ENCODE results near the gene KPTN. TPM values are rescaled to one million over a fixed set of nuclear protein-coding genes. Genes with fewer than 3 reads are reported as not detected.

KPTN gene
- total and polyA plus RNA-seq, 4 donors, result 2.3 to 6.0 (median 4.0) TPM

DNA sequence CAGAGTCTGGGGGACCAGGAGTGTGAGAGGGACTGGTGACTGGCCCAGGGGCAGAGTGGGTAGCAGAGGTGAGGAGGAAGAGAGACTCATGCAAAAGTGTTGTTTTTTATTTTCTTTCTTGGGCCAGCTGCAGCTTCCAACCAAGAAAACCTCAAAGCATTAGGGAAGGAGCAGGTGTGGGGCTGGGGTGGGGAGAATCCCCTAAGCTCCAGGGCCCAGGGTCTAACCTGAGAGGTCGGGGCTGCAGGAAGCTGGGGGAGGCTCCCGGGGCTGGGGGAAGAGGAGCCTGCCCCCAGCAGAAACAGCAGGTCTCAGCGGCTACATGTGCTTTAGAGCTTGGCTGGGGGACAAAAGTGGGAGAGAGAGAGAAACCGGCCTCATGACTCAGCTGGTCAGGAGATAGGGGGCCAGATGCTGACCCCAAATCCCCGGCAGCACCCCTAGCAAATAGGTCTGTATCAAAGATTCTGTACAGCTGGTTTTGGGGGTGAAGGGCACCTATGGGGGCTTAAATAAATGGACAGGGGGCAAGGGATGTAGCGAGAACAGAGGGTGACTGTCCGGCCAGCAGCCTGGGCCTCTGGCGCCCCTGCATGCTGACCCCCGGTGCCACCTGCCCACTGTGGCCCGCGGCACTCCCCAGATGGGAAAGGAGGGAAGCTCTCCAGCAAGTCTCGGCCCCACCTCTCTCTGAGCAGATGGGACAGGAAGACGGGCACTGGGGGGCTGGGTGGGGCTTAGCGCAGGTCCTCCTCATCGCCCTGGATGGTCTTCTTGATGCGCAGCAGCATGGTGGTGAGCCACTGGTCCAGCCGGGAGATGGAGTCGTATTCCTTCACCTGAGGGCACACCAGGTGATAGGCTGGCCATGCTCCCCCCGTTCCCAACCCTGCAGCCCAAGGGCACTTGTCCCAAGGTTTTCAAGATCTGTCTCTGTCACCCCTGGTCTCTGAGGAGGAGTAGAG lies 3.8 kb upstream of the KPTN start:
- DNase-seq (ENCODE audit: low spot score), result no peak

More for the DNA sequence above, 3.8 kb upstream of the KPTN start:
- peaks cover 19 to 52% (median 23%) of the 10 kb centered on the region in 4 donors for H3K36me3 ChIP-seq (ENCODE audit: control insufficient read depth in 4 of 4, insufficient read depth in 3 of 4, low read depth in 1 of 4, low read length in 3 of 4)
- H3K27ac ChIP-seq (ENCODE audit: low read depth in 1 of 2, low read length in 2 of 2), result no peak overlapping the region
- peaks cover 0 to 7% (median 2%) of the 10 kb centered on the region in 4 donors for H3K4me1 ChIP-seq (ENCODE audit: control insufficient read depth in 4 of 4, insufficient read depth in 4 of 4, low read length in 3 of 4)
- 90% methylated on average over 19 of the region's 19 CpGs for WGBS
- no peak for TF ChIP-seq FOXA1 (IDR thresholded peaks at IDR 0.05)
- TF ChIP-seq RXRA (IDR thresholded peaks at IDR 0.05), result no peak
- no peak for TF ChIP-seq SP1 (IDR thresholded peaks at IDR 0.05)
- TF ChIP-seq EGR1 (IDR thresholded peaks at IDR 0.05; ENCODE audit: low read depth in 2 of 2), result no peak
- TF ChIP-seq, protein P1, sequence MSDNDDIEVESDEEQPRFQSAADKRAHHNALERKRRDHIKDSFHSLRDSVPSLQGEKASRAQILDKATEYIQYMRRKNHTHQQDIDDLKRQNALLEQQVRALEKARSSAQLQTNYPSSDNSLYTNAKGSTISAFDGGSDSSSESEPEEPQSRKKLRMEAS (IDR thresholded peaks at IDR 0.05), result no peak
- TF ChIP-seq, protein P2, sequence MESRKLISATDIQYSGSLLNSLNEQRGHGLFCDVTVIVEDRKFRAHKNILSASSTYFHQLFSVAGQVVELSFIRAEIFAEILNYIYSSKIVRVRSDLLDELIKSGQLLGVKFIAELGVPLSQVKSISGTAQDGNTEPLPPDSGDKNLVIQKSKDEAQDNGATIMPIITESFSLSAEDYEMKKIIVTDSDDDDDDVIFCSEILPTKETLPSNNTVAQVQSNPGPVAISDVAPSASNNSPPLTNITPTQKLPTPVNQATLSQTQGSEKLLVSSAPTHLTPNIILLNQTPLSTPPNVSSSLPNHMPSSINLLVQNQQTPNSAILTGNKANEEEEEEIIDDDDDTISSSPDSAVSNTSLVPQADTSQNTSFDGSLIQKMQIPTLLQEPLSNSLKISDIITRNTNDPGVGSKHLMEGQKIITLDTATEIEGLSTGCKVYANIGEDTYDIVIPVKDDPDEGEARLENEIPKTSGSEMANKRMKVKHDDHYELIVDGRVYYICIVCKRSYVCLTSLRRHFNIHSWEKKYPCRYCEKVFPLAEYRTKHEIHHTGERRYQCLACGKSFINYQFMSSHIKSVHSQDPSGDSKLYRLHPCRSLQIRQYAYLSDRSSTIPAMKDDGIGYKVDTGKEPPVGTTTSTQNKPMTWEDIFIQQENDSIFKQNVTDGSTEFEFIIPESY (IDR thresholded peaks at IDR 0.05), result no peak
- TF ChIP-seq GABPA (IDR thresholded peaks at IDR 0.05 in 1 of 2, conservative IDR thresholded peaks at IDR 0.05 in 1 of 2), result no peak
- TF ChIP-seq, protein P3, sequence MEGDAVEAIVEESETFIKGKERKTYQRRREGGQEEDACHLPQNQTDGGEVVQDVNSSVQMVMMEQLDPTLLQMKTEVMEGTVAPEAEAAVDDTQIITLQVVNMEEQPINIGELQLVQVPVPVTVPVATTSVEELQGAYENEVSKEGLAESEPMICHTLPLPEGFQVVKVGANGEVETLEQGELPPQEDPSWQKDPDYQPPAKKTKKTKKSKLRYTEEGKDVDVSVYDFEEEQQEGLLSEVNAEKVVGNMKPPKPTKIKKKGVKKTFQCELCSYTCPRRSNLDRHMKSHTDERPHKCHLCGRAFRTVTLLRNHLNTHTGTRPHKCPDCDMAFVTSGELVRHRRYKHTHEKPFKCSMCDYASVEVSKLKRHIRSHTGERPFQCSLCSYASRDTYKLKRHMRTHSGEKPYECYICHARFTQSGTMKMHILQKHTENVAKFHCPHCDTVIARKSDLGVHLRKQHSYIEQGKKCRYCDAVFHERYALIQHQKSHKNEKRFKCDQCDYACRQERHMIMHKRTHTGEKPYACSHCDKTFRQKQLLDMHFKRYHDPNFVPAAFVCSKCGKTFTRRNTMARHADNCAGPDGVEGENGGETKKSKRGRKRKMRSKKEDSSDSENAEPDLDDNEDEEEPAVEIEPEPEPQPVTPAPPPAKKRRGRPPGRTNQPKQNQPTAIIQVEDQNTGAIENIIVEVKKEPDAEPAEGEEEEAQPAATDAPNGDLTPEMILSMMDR (IDR thresholded peaks at IDR 0.05; ENCODE audit: low read depth, low read length, missing input control), result no peak
- no peak for TF ChIP-seq RAD21 (IDR thresholded peaks at IDR 0.05)
- TF ChIP-seq, protein P4, sequence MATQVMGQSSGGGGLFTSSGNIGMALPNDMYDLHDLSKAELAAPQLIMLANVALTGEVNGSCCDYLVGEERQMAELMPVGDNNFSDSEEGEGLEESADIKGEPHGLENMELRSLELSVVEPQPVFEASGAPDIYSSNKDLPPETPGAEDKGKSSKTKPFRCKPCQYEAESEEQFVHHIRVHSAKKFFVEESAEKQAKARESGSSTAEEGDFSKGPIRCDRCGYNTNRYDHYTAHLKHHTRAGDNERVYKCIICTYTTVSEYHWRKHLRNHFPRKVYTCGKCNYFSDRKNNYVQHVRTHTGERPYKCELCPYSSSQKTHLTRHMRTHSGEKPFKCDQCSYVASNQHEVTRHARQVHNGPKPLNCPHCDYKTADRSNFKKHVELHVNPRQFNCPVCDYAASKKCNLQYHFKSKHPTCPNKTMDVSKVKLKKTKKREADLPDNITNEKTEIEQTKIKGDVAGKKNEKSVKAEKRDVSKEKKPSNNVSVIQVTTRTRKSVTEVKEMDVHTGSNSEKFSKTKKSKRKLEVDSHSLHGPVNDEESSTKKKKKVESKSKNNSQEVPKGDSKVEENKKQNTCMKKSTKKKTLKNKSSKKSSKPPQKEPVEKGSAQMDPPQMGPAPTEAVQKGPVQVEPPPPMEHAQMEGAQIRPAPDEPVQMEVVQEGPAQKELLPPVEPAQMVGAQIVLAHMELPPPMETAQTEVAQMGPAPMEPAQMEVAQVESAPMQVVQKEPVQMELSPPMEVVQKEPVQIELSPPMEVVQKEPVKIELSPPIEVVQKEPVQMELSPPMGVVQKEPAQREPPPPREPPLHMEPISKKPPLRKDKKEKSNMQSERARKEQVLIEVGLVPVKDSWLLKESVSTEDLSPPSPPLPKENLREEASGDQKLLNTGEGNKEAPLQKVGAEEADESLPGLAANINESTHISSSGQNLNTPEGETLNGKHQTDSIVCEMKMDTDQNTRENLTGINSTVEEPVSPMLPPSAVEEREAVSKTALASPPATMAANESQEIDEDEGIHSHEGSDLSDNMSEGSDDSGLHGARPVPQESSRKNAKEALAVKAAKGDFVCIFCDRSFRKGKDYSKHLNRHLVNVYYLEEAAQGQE (IDR thresholded peaks at IDR 0.05), result no peak
- TF ChIP-seq TAF1 (conservative IDR thresholded peaks at IDR 0.05), result no peak
- no peak overlapping the region for H3K4me3 ChIP-seq (ENCODE audit: low read depth in 1 of 3, low read length in 3 of 3)
- H3K9ac ChIP-seq (ENCODE audit: low read depth in 1 of 2, low read length in 2 of 2), result no peak overlapping the region
- H3K27me3 ChIP-seq (ENCODE audit: control insufficient read depth in 4 of 4, insufficient read depth in 4 of 4, low read length in 3 of 4), result no peaks in the 10 kb centered on the region
- no peaks in the 10 kb centered on the region for H3K9me3 ChIP-seq (ENCODE audit: control insufficient read depth in 4 of 4, low read length in 3 of 4)

Data from liver (tissue), 9 donors.